ENCODE data around the gene MLLT6.

- TF ChIP-seq POLR2A (IDR thresholded peaks at IDR 0.05; ENCODE audit: low read length) = no peak
- TF ChIP-seq EHMT2 (IDR thresholded peaks at IDR 0.05; ENCODE audit: low read depth) = no peak
- no peak for TF ChIP-seq KDM5A (IDR thresholded peaks at IDR 0.05)
- TF ChIP-seq CTCF (IDR thresholded peaks at IDR 0.05) = peak; percentile 91
- no peak for TF ChIP-seq POLR2AphosphoS2 (conservative IDR thresholded peaks at IDR 0.05; ENCODE audit: low read length)
- TF ChIP-seq JUN (IDR thresholded peaks at IDR 0.05) = no peak
- TF ChIP-seq KDM1A (IDR thresholded peaks at IDR 0.05; ENCODE audit: low read depth) = no peak
- TF ChIP-seq RAD21 (conservative IDR thresholded peaks at IDR 0.05 in 1 of 2, IDR thresholded peaks at IDR 0.05 in 1 of 2) = peak; percentile 71 to 78
- no peak for TF ChIP-seq CBX2 (IDR thresholded peaks at IDR 0.05; ENCODE audit: borderline replicate concordance, low read depth)
- TF ChIP-seq JUNB (IDR thresholded peaks at IDR 0.05) = no peak
- TF ChIP-seq HDAC2 (IDR thresholded peaks at IDR 0.05) = no peak
- TF ChIP-seq TFCP2L1 (CRISPR knock-in tag; IDR thresholded peaks at IDR 0.05) = no peak
Measured at GRCh38 chr17:38663125-38663751, 41.8 kb upstream of the MLLT6 start.

Data from A549 (cell line).